ENCODE results near the gene APPBP2. TPM values are rescaled to one million over a fixed set of nuclear protein-coding genes. Genes with fewer than 3 reads are reported as not detected.
A peak's percentile ranks its signal among the peaks of the same experiment; 100 is the strongest.

APPBP2 gene
- polyA plus RNA-seq, 3 donors: 6.4 to 14.7 (median 10.4) TPM

DNA sequence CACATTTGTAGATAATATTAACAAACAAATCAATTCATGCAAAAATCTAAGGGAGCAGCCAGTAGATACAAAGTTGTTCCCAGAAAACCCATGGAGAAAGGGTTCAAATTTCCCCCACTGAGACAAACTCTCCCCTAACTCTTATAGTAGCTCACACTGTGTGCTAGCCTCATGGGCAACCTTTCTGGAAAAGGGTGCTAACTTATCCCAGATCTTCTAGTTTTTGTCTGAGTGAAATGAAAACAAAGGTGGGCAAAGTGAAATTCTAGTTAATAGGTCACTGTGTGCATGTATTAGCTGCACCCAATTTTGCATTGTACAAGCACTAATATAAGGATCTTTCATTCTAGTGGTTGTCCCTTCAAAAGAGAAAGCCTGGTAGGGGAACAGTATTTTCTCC is 124.2 kb downstream of the APPBP2 start:
- Mint-ChIP-seq H3K4me1 (peaks cover 38% of the 10 kb centered on the region), H3K27ac (no peak overlapping the region)
- H2AFZ ChIP-seq (ENCODE audit: insufficient read depth, low read depth, low read length, poor library complexity, severe bottlenecking): no peak overlapping the region

DNA sequence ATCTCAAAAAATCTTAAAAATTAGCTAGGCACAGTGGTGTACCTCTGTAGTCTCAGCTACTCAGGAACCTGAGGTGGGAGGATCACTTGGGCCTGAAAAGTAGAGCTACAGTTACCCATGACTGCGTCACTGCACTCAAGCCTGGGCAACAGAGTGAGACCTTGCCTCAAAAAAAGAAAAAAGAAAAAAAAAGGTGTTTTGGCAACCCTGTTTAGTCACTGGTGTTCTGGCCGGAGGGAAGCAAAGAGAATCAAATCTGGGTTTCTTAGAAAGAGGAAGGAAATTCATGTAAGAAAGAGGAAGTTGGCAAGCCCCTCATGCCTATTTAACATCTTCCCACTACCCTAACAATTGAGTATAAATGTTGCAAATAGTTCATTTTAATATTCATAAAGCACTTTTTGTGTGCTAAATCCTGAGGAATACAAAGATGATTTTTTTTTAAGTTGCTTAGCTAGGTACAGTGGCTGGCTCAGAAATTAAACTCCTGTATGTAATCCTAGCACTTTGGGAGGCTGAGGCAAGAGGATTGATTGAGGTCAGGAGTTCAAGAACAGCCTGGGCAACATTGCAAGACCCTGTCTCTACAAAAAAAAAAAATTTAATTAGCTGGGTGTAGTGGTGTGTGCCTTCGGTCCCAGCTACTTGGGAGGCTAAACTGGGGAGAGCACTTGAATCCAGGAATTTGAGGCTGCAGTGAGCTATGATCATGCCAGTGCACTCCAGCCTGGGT is 127.6 kb downstream of the APPBP2 start:
- no peaks in the 10 kb centered on the region for H3K27me3 ChIP-seq (ENCODE audit: control insufficient read depth in 2 of 2, insufficient read depth in 2 of 2, low read length in 2 of 2)
- H3K4me2 ChIP-seq (replicated peaks; ENCODE audit: extremely low read depth, low read length, poor library complexity, severe bottlenecking): peak overlapping the region; percentile 37
- WGBS (ENCODE audit: insufficient coverage): no CpG with 5 or more reads among the region's 3 CpGs
- peak overlapping the region; percentile 55 for H3K9ac ChIP-seq (ENCODE audit: insufficient read depth, low read length, poor library complexity, severe bottlenecking)
- Mint-ChIP-seq H3K36me3 (peaks cover 0 to 3% of the 10 kb centered on the region in 2 donors), H3K27me3 (ENCODE audit: low read depth in 3 of 3) (peaks cover 0 to 1% (median 1%) of the 10 kb centered on the region in 3 donors), H3K4me3 (peak overlapping the region in 1 of 2 donors; percentile 35), H3K27ac (peak overlapping the region; percentile 95 to 98 (median 98)), H3K9me3 (peaks cover 0 to 1% (median 0%) of the 10 kb centered on the region in 7 donors), H3K4me1 (peaks cover 64% of the 10 kb centered on the region)
- intact Hi-C loops (cut with micrococcal nuclease): no loop called here
- peaks cover 65 to 67% of the 10 kb centered on the region in 2 donors for H3K4me1 ChIP-seq (ENCODE audit: control insufficient read depth in 1 of 2, insufficient read depth in 2 of 2, low read length in 2 of 2)
- H2AFZ ChIP-seq (ENCODE audit: insufficient read depth, low read depth, low read length, poor library complexity, severe bottlenecking): no peak overlapping the region
- TF ChIP-seq, protein P1, sequence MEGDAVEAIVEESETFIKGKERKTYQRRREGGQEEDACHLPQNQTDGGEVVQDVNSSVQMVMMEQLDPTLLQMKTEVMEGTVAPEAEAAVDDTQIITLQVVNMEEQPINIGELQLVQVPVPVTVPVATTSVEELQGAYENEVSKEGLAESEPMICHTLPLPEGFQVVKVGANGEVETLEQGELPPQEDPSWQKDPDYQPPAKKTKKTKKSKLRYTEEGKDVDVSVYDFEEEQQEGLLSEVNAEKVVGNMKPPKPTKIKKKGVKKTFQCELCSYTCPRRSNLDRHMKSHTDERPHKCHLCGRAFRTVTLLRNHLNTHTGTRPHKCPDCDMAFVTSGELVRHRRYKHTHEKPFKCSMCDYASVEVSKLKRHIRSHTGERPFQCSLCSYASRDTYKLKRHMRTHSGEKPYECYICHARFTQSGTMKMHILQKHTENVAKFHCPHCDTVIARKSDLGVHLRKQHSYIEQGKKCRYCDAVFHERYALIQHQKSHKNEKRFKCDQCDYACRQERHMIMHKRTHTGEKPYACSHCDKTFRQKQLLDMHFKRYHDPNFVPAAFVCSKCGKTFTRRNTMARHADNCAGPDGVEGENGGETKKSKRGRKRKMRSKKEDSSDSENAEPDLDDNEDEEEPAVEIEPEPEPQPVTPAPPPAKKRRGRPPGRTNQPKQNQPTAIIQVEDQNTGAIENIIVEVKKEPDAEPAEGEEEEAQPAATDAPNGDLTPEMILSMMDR (IDR thresholded peaks at IDR 0.05): no peak
- no peaks in the 10 kb centered on the region for H3K9me3 ChIP-seq (replicated peaks in 1 of 2; ENCODE audit: control insufficient read depth in 1 of 2, insufficient read depth in 1 of 2, low read length in 2 of 2)
- H3K36me3 ChIP-seq (replicated peaks in 1 of 2; ENCODE audit: control insufficient read depth in 1 of 2, insufficient read depth in 2 of 2, low read length in 2 of 2): no peaks in the 10 kb centered on the region
- H4K20me1 ChIP-seq (ENCODE audit: insufficient read depth, low read length): no peaks in the 10 kb centered on the region
- H3K4me3 ChIP-seq (replicated peaks in 1 of 3; ENCODE audit: low read depth in 2 of 3, low read length in 3 of 3): peak overlapping the region in 1 of 3 experiments; percentile 45
- peaks cover 17% of the 10 kb centered on the region for H3K79me2 ChIP-seq (ENCODE audit: insufficient read depth, low read length)
- peak overlapping the region; percentile 94 to 99 for H3K27ac ChIP-seq (ENCODE audit: low read depth in 1 of 2, low read length in 2 of 2)
- peak; percentile 87 to 95 (median 95) for DNase-seq

More for the DNA sequence above, 124.2 kb downstream of the APPBP2 start:
- peaks cover 0 to 3% of the 10 kb centered on the region in 2 donors for H3K36me3 Mint-ChIP-seq
- H3K4me1 ChIP-seq (ENCODE audit: control insufficient read depth in 1 of 2, insufficient read depth in 2 of 2, low read length in 2 of 2): peaks cover 32 to 38% of the 10 kb centered on the region in 2 donors
- no peak overlapping the region for H3K4me3 ChIP-seq (replicated peaks in 1 of 3; ENCODE audit: low read depth in 2 of 3, low read length in 3 of 3)
- peaks cover 0 to 4% (median 1%) of the 10 kb centered on the region in 3 donors for H3K27me3 Mint-ChIP-seq (ENCODE audit: low read depth in 3 of 3)
- no peak overlapping the region for H3K9ac ChIP-seq (ENCODE audit: insufficient read depth, low read length, poor library complexity, severe bottlenecking)
- H3K79me2 ChIP-seq (ENCODE audit: insufficient read depth, low read length): peaks cover 8% of the 10 kb centered on the region
- no peak for DNase-seq
- H4K20me1 ChIP-seq (ENCODE audit: insufficient read depth, low read length): no peaks in the 10 kb centered on the region
- H3K27ac ChIP-seq (ENCODE audit: low read depth in 1 of 2, low read length in 2 of 2): no peak overlapping the region
- no peak overlapping the region for H3K4me2 ChIP-seq (replicated peaks; ENCODE audit: extremely low read depth, low read length, poor library complexity, severe bottlenecking)
- H3K9me3 Mint-ChIP-seq: peaks cover 0 to 1% (median 0%) of the 10 kb centered on the region in 7 donors
- intact Hi-C loops (cut with micrococcal nuclease): loop anchor here in 1 of 2 donors (10.0 kb wide), 1 partner anchor 47 kb away; no protein-coding TSS in a partner anchor
- no peak overlapping the region for H3K4me3 Mint-ChIP-seq
- no peaks in the 10 kb centered on the region for H3K36me3 ChIP-seq (replicated peaks in 1 of 2; ENCODE audit: control insufficient read depth in 1 of 2, insufficient read depth in 2 of 2, low read length in 2 of 2)
- no peaks in the 10 kb centered on the region for H3K9me3 ChIP-seq (replicated peaks in 1 of 2; ENCODE audit: control insufficient read depth in 1 of 2, insufficient read depth in 1 of 2, low read length in 2 of 2)
- TF ChIP-seq, protein P1 (IDR thresholded peaks at IDR 0.05): no peak
- no peaks in the 10 kb centered on the region for H3K27me3 ChIP-seq (ENCODE audit: control insufficient read depth in 2 of 2, insufficient read depth in 2 of 2, low read length in 2 of 2)
